T-helper 2 cell treated with Interferon-gamma antibody and Interleukin-4, amounts not matched to agents 5 μg/mL and 100 μg/mL, for 36 hours (primary cell): Measurements from ENCODE around the gene JCAD.

Source experiments
- DNase-seq: peaks from one replicate; pipeline ENCODE4 v3.0.0; 2021; ENCODE audit warnings: low spot score
- H3K27ac Mint-ChIP-seq: one replicate; pipeline ENCODE4 v1.8.0; 2021; ENCODE audit warnings: mild to moderate bottlenecking, mixed read lengths
- H3K27me3 Mint-ChIP-seq: one replicate; pipeline ENCODE4 v1.8.0; 2021; ENCODE audit warnings: low read depth, mixed read lengths
- H3K36me3 Mint-ChIP-seq: one replicate; pipeline ENCODE4 v1.8.0; 2021; ENCODE audit warnings: low read depth, mixed read lengths
- H3K4me1 Mint-ChIP-seq: one replicate; pipeline ENCODE4 v1.8.0; 2021; ENCODE audit warnings: low read depth, mixed read lengths
- H3K4me3 Mint-ChIP-seq: one replicate; pipeline ENCODE4 v1.8.0; 2022; ENCODE audit warnings: mild to moderate bottlenecking, moderate library complexity, mixed read lengths
- H3K9me3 Mint-ChIP-seq: one replicate; pipeline ENCODE4 v1.8.0; 2021; ENCODE audit warnings: mixed read lengths

JCAD gene

DNA sequence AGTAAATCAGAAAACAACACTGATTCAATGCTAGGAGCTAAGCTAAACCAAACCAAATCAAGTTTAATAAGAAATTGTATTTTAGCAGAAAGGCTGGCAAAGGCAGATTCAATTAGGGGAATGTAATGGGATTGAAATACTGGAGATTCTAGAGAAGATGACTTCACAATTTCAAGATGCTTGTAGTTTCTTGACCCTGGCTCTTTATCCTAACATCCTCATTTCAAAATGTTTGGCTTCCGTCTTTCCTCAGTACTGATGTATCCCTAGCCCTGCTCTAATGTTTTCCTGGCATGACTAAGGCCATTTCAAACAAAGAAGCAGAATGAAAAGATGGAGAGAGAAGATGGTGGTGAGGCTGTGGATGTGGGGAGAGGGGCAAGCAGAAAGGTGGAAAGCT is 2.7 kb upstream of the JCAD start:
- H3K4me3 Mint-ChIP-seq = no peak overlapping the region
- H3K9me3 Mint-ChIP-seq = no peaks in the 10 kb centered on the region
- no peak for DNase-seq
- H3K27me3 Mint-ChIP-seq = peaks cover 63% of the 10 kb centered on the region
- H3K4me1 Mint-ChIP-seq = peaks cover 13% of the 10 kb centered on the region
- no peak overlapping the region for H3K27ac Mint-ChIP-seq
- peaks cover 3% of the 10 kb centered on the region for H3K36me3 Mint-ChIP-seq

DNA sequence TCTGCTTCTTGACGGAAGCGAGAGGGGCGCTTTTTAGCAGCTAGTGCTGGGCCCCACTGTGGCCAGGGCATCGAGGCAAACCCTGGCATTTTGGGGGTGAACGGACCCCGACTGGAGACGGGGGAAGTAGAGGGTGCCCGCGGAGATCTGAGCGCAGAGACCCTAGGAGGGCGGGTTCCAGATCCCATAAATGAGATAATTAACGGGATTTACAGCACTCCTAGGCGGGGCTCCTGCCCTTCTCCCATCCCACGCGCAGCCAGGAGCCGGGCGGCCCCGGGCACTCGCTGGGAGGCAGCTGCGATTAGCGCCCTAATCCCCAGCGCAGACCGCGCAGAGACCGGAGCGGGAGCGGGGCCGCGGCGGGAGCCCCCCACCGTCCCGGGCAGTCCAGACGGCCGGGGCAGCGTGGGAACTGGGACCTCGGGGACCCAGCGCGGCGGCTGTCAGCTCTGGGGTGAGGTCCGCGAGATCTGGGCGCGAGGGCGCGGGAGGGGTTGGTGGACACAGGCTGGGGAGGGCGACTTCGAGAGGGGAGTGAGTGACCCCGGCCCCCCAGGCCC is 735 bp downstream of the JCAD start:
- Mint-ChIP-seq H3K36me3 (peaks cover 3% of the 10 kb centered on the region), H3K9me3 (no peaks in the 10 kb centered on the region), H3K27ac (peak overlapping the region; percentile 37), H3K4me1 (peaks cover 28% of the 10 kb centered on the region), H3K4me3 (peak overlapping the region; percentile 72), H3K27me3 (peaks cover 59% of the 10 kb centered on the region)
- no peak for DNase-seq

DNA sequence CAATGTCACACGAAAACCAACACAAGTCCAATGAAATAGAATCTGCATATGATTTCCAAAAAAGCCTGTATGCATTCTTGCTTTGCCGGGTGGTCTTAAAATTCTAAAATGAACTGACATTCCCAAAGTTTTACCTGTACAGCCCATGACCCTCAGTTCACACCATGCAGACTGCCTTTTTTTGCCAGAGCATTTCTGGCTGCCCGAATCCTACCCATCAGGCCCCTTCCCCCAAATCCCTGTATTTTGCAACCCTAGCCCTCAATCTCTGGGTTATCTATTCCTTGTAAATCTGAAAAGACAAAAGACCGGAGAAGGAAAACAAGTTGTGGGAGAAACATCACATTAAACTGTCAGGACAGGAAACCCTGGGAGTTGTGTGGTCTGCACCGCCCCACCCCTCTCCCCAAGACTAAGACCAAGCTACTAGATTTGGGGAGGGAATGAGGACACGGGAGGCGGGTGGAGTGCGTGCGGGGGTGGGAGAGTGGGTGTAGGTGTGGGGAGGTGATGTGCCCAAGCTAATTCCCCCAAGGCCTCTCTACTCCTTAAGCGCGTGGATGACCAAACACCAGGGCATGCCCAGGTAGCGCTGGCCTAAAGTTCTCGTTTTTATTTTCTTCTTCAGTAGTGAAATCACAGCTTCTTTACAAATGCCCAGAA is 1.4 kb downstream of the JCAD start:
- Mint-ChIP-seq H3K4me3 (peak overlapping the region; percentile 72), H3K27ac (peak overlapping the region; percentile 37), H3K27me3 (peaks cover 53% of the 10 kb centered on the region), H3K4me1 (peaks cover 28% of the 10 kb centered on the region), H3K36me3 (peaks cover 3% of the 10 kb centered on the region), H3K9me3 (no peaks in the 10 kb centered on the region)
- no peak for DNase-seq

DNA sequence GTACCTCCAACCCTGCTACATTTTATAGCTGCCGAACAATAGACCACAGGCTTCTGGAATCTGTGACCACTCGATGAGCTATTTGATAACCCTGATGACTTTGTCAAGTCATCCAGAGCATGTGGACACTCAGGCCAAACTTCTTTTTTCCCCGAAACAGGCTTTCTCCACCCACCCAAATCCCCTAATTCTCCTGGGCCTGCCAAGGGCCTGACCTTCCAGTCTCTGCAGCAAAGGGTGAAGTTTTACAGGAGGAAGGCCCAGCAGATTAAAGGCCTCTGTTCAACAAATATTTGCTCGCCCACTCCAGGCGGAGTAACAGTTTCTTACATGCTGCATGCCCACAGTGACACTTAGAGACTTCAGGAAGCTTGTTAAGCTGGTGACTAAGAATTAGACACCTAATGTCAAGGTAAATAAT is 2.0 kb downstream of the JCAD start:
- peaks cover 47% of the 10 kb centered on the region for H3K27me3 Mint-ChIP-seq
- peaks cover 28% of the 10 kb centered on the region for H3K4me1 Mint-ChIP-seq
- DNase-seq = no peak
- H3K27ac Mint-ChIP-seq = no peak overlapping the region
- peak overlapping the region; percentile 72 for H3K4me3 Mint-ChIP-seq
- peaks cover 3% of the 10 kb centered on the region for H3K36me3 Mint-ChIP-seq
- no peaks in the 10 kb centered on the region for H3K9me3 Mint-ChIP-seq

DNA sequence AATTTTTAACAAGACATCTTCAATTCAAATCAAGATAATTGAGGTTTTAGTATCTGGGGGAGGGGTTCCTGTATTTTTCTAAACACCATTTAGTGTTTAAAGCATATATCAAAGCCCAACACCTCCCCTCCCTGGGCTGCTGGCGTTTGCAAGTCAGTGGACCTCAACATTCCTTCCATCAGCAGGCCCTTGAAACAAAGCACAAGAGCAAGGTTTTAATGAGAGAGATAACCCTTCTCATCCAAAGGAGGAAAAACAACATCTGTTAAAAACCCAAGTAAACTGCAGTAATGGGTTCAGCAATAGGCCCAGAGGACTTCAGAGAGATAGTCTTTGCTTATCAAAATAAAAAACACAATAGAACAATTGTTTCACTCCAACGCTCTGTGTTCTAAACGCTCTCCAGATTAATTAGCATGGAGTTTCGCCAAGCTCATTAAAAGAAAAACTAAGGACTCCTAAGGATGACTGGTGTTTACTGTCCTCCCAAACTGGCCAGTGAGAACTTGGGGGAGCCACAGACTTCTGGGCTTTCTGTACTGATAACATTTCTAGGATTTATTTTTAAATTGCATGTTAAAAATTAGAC is 2.5 kb downstream of the JCAD start:
- Mint-ChIP-seq H3K27ac (no peak overlapping the region), H3K36me3 (peaks cover 3% of the 10 kb centered on the region), H3K27me3 (peaks cover 41% of the 10 kb centered on the region), H3K4me3 (no peak overlapping the region), H3K4me1 (peaks cover 28% of the 10 kb centered on the region), H3K9me3 (no peaks in the 10 kb centered on the region)
- DNase-seq = no peak

DNA sequence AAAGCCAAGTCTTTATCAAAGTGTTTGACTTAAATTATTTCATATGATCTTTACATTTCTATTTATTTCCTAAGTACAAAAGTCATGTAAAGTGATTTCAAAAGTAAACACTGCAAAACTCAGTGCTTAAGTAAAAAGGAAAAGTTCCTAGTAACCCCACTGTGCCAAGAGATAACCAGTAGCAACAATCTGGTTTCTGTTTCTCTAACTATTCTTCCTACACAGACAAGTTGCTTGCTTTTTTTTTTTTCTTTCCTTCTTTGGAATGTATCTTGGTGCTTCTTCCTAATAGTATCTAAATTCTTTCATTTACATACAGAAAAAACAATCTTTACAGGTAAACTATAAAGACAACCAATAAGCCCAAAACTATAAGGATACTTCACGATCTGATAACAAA is 3.1 kb downstream of the JCAD start:
- H3K4me3 Mint-ChIP-seq = no peak overlapping the region
- DNase-seq = no peak
- peaks cover 36% of the 10 kb centered on the region for H3K27me3 Mint-ChIP-seq

DNA sequence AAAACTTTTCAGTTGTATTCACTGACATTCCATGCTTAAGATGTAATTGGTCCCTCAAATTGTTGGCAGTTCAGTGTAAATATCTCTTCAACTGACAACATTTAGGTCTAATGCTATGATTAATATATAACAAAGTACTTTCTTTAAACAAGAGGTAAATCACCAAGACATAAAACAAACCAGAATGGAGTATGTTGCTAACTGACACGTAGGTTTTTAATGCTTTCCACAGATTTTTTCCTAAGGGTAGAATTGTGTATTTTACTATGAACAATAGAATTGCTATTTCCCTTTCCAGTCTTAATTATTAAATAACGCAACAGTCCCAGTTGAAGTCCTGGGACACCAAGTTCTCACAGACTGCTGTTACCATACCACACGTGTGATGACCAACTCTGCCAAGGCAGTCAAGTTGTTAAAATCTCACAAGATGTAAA is 4.1 kb downstream of the JCAD start:
- H3K4me3 Mint-ChIP-seq = no peak overlapping the region
- no peak overlapping the region for H3K27ac Mint-ChIP-seq
- peaks cover 3% of the 10 kb centered on the region for H3K36me3 Mint-ChIP-seq
- H3K4me1 Mint-ChIP-seq = peaks cover 29% of the 10 kb centered on the region
- H3K27me3 Mint-ChIP-seq = peaks cover 30% of the 10 kb centered on the region
- no peaks in the 10 kb centered on the region for H3K9me3 Mint-ChIP-seq
- DNase-seq = no peak

More for the DNA sequence above, 3.1 kb downstream of the JCAD start:
- Mint-ChIP-seq H3K9me3 (no peaks in the 10 kb centered on the region), H3K4me1 (peaks cover 28% of the 10 kb centered on the region), H3K36me3 (peaks cover 3% of the 10 kb centered on the region), H3K27ac (no peak overlapping the region)

DNA sequence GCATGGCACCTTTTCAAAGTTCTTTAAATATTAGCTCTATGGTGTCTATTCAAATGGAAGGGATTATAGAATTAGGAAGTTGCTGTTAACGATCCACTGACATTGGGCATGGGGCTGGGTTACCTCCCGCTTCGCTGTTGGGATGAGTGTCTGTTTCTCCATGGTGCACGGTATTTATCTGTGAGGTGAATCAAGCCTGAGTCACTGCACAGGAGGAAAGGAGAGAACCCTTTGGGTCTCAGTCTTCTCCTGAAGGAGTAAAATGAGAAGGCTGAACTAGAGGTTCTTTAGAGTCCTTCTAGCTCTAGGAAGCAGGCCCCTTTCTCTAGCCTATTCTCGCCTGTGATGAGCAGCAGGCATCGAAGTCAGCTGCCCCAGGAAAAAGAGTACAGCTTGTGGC is 7.3 kb downstream of the JCAD start:
- Mint-ChIP-seq H3K27me3 (peaks cover 11% of the 10 kb centered on the region), H3K36me3 (peaks cover 2% of the 10 kb centered on the region), H3K4me3 (no peak overlapping the region), H3K27ac (no peak overlapping the region), H3K4me1 (peaks cover 39% of the 10 kb centered on the region), H3K9me3 (no peaks in the 10 kb centered on the region)
- DNase-seq = no peak

GRCh38 chr10:30051220-30051619 is 8.2 kb downstream of the JCAD start:
- H3K36me3 Mint-ChIP-seq = peaks cover 6% of the 10 kb centered on the region
- no peak for DNase-seq
- peaks cover 11% of the 10 kb centered on the region for H3K27me3 Mint-ChIP-seq
- H3K4me1 Mint-ChIP-seq = peaks cover 37% of the 10 kb centered on the region
- no peaks in the 10 kb centered on the region for H3K9me3 Mint-ChIP-seq
- H3K27ac Mint-ChIP-seq = no peak overlapping the region
- no peak overlapping the region for H3K4me3 Mint-ChIP-seq

- Mint-ChIP-seq H3K36me3 (peaks cover 7% of the 10 kb centered on the region), H3K4me1 (peaks cover 38% of the 10 kb centered on the region), H3K4me3 (no peak overlapping the region), H3K27me3 (peaks cover 6% of the 10 kb centered on the region), H3K27ac (no peak overlapping the region), H3K9me3 (no peaks in the 10 kb centered on the region)
- no peak for DNase-seq
Observed at GRCh38 chr10:30050411-30050810, 9.0 kb downstream of the JCAD start.

- DNase-seq = no peak
- H3K9me3 Mint-ChIP-seq = no peaks in the 10 kb centered on the region
- H3K27ac Mint-ChIP-seq = peak overlapping the region; percentile 95
- H3K4me3 Mint-ChIP-seq = peak overlapping the region; percentile 85
- H3K36me3 Mint-ChIP-seq = peaks cover 15% of the 10 kb centered on the region
- H3K4me1 Mint-ChIP-seq = peaks cover 49% of the 10 kb centered on the region
- H3K27me3 Mint-ChIP-seq = peaks cover 5% of the 10 kb centered on the region
Observed at GRCh38 chr10:30048768-30049517, 10.4 kb downstream of the JCAD start.

DNA sequence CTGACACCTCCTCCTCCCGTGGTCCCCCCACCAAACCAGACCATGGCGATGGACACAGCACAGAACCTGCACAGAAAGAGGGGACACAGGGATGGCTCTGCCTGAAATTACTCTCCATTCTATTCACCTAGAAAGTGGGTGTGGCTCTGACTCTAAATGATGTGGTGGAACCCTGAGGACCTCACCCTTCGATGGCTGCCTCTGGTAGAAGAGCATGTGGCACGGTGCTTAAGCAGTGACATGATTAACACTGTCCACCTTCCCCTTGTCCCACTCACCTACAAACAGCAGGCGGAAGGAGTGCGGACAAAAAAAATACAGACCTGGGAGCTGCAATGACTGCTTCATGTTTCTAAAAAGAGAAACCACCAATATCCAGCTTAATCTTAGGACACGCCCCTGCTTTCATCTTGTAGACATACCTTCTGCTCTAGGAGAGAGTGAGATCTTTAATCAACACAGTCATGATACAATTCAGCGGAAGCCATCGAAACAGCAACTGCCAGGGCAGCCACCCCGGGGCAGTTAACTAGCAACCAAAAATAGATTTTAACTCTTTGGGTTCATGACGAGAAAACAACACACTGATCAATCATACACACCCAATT is 11.4 kb downstream of the JCAD start:
- peaks cover 15% of the 10 kb centered on the region for H3K36me3 Mint-ChIP-seq
- H3K4me3 Mint-ChIP-seq = peak overlapping the region; percentile 85
- peaks cover 54% of the 10 kb centered on the region for H3K4me1 Mint-ChIP-seq
- DNase-seq = peak; percentile 59
- peak overlapping the region; percentile 95 for H3K27ac Mint-ChIP-seq
- peaks cover 5% of the 10 kb centered on the region for H3K27me3 Mint-ChIP-seq
- no peaks in the 10 kb centered on the region for H3K9me3 Mint-ChIP-seq

- peaks cover 15% of the 10 kb centered on the region for H3K36me3 Mint-ChIP-seq
- peak overlapping the region; percentile 85 for H3K4me3 Mint-ChIP-seq
- peak overlapping the region; percentile 95 for H3K27ac Mint-ChIP-seq
- H3K4me1 Mint-ChIP-seq = peaks cover 56% of the 10 kb centered on the region
- H3K27me3 Mint-ChIP-seq = peaks cover 5% of the 10 kb centered on the region
- DNase-seq = no peak
- H3K9me3 Mint-ChIP-seq = no peaks in the 10 kb centered on the region
Observed at GRCh38 chr10:30047430-30047829, 12.0 kb downstream of the JCAD start.

- Mint-ChIP-seq H3K4me1 (peaks cover 64% of the 10 kb centered on the region), H3K27ac (peak overlapping the region; percentile 41), H3K4me3 (peak overlapping the region; percentile 46), H3K36me3 (peaks cover 15% of the 10 kb centered on the region), H3K9me3 (no peaks in the 10 kb centered on the region), H3K27me3 (peaks cover 5% of the 10 kb centered on the region)
- no peak for DNase-seq
Observed at GRCh38 chr10:30046476-30046875, 12.9 kb downstream of the JCAD start.
